Endometrium (tissue), 2 donors: ENCODE results near the gene MGAT4C.

ENCODE experiments used
- FAIRE-seq: peaks from 2 replicates; lab custom pipeline; 2012; peaks lifted over from hg19 to GRCh38; lab: Jason Lieb, UNC
- donor health status: control.
- donor health status: control.

Gene MGAT4C

GRCh38 chr12:86228656-86229055 is 27.5 kb downstream of the MGAT4C start:
- FAIRE-seq = no peak

GRCh38 chr12:86226481-86226880 is 29.7 kb downstream of the MGAT4C start:
- no peak for FAIRE-seq

GRCh38 chr12:86216591-86216990 is 39.6 kb downstream of the MGAT4C start:
- no peak for FAIRE-seq

- no peak for FAIRE-seq
Observed at GRCh38 chr12:86213012-86213411, 43.2 kb downstream of the MGAT4C start.

DNA sequence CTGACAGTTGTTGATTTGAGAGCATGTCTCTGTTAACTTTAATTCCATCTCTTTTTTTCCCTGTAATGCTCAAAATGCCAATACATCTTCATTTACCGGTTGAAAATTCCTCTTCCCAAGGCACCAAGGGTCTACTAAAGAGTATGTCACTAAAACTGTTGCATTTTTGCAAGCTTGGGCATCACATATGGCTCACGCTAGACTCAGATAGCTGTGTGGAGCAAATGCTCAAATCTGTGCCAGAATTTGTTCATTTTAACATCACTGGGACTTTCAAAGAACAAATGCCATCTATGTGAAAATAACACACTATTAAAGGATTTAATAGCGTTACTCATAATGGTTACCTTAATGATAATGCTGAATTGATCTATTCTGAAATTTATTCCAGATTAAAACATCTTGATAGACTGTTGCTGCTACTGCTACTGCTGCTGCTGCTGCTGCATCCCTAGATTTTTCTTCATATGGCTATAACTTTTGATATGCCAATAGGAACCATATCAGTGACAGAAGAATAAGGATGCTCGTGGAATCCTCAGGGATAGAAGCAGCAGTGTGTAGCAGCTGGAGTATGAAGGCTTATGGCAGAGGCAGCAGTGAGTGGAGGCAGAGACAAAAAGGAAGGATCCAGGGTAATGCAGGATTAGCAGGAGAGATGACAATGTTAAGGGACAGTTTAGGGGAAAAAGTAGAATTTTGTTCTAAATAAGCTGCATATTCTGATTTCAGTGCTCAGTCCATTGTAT is 57.3 kb downstream of the MGAT4C start:
- FAIRE-seq = no peak

DNA sequence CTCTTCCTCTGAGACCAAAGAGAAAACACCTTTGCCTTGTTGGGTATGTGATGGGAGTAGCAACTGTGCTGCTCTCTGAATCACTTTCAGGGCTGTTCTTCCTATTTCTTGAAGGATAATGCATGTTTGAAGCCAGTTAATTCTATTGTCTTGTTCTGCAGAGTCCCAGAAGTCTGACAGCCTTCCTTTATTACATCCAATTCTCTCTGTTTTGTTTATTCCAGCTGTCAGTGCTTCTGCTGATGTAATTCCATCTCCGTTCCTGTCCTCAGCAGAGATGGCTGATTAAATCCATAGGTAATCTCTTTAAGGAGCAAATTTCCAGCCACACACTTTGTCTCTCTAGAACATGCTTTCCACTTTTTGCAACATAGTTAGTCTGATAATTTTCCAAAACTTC is 59.7 kb downstream of the MGAT4C start:
- FAIRE-seq = no peak

- no peak for FAIRE-seq
Observed at GRCh38 chr12:86194721-86195120, 61.5 kb downstream of the MGAT4C start.

DNA sequence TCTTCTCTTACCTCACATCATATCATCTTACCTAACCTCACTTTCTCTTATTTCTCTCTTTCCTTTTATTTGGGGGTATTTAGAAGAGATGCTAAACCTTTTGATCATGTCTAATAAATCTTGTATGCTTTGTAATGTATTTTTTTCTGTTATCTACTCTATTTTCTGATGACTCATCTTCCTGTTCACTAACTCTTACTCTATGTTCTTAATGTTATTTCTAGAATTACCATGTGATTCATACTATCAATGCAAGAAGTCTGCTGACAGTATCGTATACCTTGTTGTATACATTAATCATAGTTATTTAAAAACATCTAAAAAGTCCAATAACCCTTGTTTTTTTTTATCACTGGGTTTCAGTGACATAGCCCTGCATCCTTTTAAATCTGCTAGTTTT is 62.3 kb downstream of the MGAT4C start:
- no peak for FAIRE-seq

DNA sequence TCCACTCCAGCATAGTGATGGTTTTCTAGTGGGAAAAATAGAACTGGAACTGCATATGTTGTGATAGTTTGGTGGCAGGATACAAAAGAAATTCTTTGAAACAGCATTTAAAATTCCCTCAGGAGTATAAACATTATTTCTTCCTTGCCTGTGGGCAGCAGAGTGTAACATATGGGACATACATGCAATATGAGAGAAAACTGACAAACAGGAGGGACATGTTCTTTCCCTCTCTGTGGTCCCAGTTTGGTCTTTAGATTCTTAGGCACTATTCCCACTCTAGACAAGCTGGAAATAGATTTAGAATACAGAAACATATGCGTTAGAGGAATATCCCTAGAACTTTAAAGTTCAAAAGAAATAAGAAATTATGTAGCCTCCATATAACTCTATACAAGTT is 68.0 kb downstream of the MGAT4C start:
- FAIRE-seq = no peak

GRCh38 chr12:86186449-86186848 is 69.7 kb downstream of the MGAT4C start:
- no peak for FAIRE-seq

GRCh38 chr12:86179855-86180254 is 76.3 kb downstream of the MGAT4C start:
- FAIRE-seq = no peak

- FAIRE-seq = no peak
Observed at GRCh38 chr12:86174188-86174587, 82.0 kb downstream of the MGAT4C start.

DNA sequence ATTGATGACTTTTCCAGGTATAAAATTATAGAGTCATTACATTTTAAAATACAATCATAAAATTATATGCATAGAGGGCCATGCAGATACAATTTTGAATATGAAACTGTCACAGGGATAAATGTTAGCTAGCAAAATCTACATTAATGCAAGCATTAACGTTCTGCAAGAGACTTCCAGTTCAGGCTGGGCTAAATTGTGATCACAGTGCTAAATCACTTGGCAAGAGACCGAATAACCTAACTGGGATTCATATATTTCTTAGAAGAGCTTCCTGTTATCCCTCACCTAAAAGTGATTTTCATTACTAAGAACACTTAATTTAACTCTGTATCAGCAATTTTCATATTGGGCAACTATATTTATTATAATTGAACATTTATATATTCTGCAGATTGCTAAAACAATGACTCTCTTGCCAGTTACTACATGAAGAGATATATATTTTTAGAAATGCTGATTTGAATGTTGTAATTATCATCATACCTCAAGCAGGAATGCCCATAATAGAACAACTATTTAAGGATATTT is 83.2 kb downstream of the MGAT4C start:
- FAIRE-seq = no peak

DNA sequence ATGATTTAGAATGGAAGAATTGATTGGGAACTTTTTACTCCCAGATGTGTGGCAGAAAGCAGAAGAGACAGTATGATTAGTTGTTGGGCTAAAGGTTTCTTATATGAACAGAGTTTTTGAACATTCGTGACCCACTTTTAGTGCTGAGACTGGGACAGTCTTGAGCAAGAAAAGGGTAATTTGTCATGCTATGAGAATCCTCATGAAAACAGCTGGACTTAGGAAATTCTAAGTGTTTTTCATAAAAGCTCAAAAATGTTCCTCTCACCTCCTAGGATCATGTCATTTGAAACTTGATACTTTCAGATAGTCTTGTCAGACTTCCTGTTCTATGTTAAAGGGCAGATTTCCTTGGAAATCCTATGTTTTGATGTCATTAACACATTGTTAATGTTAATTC is 86.1 kb downstream of the MGAT4C start:
- no peak for FAIRE-seq

DNA sequence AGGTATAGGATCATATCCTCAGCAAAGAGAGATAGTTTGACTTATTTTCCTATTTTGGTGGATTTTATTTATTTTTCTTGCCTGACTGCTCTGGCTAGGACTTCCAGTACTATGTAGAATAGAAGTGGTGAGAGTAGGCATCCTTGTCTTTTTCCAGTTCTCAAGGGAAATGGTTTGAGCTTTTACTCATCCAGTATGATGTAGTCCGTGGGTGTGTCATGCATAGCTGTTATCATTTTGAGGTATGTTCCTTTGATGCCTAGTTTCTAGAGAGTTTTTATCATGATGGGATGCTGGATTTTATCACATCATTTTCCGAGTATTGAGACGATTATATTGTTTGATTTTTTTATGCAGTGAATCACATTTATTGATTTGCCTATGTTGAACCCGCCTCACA is 97.2 kb downstream of the MGAT4C start:
- FAIRE-seq = no peak

DNA sequence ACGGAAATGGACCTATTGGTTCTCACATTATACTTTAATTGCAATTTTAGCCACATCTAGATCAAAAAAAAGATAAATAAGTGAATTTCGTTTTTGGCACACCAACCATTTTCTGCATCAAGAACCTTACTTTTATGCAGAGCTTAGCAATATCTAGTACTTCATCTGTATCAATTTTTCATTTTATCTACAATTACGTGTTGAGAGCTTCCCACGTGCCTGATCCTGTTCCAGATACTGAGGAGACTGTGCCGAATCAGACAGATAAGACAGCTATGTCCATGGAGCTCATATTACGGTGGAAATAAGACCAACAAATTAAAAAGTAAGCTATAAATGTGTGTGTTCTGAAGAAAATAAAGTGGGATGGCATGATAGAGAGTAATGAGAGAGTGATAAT is 101.6 kb downstream of the MGAT4C start:
- FAIRE-seq = no peak

- FAIRE-seq = no peak
Observed at GRCh38 chr12:86148612-86149011, 107.6 kb downstream of the MGAT4C start.

- FAIRE-seq = no peak
Observed at GRCh38 chr12:86148071-86148470, 108.1 kb downstream of the MGAT4C start.

DNA sequence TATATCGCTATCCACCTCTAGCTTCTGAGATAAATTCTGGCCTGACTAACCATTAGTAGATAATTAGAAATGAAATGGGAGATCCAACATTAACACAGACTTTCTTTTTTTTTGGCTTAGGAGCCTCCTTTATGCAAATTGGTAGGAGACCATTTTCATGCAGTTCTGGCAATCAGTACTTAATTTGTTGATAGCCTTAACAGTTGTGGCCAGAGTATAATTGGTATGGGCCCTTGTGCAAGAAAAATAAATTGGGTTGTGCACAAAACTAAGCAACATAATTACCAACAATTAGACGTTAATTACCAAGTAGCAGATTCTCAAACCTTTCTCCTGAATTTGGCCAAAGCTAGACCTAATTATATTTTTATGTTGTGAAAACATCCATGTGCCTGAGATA is 111.0 kb downstream of the MGAT4C start:
- no peak for FAIRE-seq

- FAIRE-seq = no peak
Observed at GRCh38 chr12:86143162-86143561, 113.0 kb downstream of the MGAT4C start.

DNA sequence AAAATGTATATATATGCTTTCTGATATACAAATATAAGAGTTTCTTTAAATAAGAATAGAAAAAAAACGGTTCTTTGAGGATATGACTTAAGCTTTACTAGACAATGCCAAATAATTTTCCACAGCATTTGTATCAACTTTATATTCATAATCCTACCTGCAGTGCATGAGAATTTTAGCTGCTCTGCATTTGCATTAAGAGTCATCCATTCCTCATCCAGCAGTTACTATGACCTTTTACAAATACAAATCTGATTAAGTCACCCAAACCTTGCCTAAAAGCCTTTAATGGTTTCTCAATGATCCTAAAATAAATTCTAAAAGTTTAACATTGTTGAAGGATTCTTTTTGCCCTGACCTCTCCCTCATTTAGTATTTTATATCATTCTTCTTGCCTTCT is 116.5 kb downstream of the MGAT4C start:
- no peak for FAIRE-seq

DNA sequence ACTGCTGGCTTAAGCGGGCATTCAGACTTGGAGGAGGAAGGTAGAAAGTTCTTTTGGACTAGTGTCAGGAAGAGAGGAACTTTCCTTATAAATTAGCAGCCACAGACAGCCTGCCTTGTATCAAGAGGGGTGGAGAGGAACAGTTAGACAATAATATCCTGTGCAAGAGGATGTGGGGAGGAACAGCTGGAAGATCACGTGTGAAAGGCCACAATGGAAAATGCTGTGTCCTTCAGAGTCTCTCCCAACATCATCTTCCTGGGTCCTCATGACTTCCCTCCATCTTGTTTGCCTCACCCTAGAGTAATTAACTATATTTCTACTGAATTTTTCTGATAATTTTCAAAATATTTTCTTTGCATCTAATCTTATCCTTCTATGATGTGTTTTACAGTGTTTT is 117.4 kb downstream of the MGAT4C start:
- no peak for FAIRE-seq

DNA sequence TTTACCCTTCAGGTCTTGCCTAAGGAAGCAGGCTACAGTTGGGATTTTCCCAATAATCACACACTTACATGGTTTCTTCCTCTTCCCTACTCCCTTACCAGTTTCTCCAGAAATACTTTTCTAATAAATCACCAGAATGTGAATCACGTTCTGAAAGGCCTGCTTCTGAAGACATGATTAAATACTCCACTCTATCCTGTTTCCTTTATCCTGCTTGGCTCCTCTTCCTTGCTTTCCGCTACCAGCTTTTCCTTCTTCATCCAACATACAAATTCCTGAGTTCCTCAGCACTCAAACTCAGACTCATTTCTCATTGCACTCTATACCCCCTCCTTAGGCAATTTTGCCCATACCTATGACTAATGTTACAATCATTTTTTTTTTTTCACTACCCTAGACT is 118.3 kb downstream of the MGAT4C start:
- no peak for FAIRE-seq

DNA sequence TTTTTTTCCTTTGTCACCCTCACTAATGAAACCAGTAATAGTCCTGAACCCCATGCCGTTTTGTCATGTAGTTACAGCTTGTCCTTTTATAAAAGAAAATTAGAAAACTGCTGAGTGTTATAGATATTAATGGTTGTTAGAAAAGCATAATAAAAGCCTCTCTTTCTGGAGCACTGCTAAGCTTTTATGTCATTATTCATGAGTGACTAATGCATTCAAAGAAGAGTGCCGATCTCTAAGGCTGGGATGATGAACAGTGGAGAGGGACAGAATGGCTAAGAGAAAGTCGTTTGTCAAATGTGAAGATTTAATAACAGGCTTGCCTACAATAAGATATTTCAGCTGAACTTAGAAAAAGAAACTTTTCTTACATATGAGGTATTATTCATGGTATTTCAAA is 121.6 kb downstream of the MGAT4C start:
- FAIRE-seq = no peak
